WI38 (cell line): ENCODE measurements around the gene COL18A1.

ENCODE experiments used
- H3K4me3 ChIP-seq: 2 replicates; pipeline ENCODE4 v1.5.1; 2011; ENCODE audit warnings: low read depth, mild to moderate bottlenecking, control low read depth, low read length
- TF ChIP-seq, protein P1 (sequence below): IDR thresholded peaks from 2 replicates; pipeline ENCODE4 v1.5.1; 2012; ENCODE audit warnings: low read depth, mild to moderate bottlenecking, control low read depth, low read length

The COL18A1 gene

DNA sequence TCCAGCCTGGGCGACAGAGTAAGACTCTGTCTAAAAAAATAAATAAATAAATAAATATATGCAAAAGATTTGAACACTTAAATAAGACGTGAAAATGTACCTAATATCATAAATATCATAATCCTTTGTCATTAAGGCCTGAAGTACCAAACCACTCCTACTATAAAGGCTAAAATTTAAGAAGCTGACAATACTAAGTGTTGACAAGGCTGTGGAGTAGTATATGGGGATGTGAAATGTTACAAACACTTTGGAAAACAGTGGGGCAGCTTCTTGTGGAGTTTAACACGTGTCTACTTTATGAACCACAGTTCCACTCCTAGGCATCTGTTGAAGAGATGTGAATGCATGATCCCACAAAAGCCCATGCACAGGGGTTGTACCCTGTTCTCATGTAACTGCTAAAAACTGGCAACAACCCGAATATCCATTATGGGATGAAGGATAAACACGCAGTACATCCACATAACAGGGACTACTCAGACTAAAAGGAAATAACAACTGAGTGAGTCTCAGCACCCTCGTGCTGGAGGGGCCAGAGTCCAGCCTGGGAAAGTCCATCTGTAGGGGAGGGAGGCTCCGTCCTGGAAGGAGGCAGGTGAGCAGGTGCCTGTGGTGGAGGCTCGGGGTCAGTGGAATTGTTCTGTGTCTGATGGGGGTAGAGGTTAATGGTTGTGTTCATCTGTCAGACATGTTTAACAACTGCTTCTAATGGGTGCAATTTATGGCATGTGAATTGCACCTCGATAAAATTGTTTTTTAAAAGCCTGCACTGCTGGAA is 143.9 kb downstream of the COL18A1 start:
- TF ChIP-seq, protein P1, sequence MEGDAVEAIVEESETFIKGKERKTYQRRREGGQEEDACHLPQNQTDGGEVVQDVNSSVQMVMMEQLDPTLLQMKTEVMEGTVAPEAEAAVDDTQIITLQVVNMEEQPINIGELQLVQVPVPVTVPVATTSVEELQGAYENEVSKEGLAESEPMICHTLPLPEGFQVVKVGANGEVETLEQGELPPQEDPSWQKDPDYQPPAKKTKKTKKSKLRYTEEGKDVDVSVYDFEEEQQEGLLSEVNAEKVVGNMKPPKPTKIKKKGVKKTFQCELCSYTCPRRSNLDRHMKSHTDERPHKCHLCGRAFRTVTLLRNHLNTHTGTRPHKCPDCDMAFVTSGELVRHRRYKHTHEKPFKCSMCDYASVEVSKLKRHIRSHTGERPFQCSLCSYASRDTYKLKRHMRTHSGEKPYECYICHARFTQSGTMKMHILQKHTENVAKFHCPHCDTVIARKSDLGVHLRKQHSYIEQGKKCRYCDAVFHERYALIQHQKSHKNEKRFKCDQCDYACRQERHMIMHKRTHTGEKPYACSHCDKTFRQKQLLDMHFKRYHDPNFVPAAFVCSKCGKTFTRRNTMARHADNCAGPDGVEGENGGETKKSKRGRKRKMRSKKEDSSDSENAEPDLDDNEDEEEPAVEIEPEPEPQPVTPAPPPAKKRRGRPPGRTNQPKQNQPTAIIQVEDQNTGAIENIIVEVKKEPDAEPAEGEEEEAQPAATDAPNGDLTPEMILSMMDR = no peak
- H3K4me3 ChIP-seq = no peak overlapping the region

DNA sequence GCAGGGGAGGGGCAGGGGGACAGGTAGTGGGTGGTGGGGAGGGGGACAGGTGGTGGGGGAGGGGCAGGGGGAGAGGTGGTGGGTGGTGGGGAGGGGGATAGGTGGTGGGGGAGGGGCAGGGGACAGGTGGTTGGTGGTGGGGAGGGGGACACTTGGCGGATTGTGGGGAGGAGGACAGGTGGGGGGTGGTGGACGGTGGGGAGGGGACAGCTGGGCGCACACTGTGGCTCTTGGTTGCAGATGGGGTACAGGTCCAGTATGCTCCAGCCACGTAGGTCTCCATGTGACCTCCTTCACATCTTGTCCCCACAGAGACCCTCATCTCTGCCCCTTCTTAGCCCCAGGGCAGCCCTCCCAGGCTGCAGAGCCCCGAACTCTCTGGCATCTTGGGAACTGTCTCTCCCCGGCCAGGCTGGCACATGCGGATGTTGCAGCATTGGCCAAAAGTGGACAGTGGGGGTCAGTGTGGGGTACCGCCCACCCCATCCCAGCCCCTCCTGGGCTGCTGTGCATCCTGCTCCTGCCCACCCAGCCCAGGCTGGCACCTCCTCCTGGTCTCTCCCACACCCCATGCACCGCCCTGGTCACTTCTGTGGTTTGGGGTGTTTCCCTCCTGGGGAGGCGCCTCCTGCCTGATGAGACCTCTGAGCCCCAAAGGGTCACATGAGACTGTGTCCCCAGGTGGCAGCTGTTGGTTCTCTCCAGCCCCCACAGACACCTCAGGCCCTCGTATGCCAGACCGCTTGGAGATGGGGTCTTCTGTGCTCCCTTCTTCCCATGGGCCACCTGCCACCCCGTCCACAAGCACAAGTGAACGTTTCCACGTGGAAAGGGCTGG is 144.9 kb downstream of the COL18A1 start:
- no peak overlapping the region for H3K4me3 ChIP-seq
- TF ChIP-seq, protein P1 = no peak

DNA sequence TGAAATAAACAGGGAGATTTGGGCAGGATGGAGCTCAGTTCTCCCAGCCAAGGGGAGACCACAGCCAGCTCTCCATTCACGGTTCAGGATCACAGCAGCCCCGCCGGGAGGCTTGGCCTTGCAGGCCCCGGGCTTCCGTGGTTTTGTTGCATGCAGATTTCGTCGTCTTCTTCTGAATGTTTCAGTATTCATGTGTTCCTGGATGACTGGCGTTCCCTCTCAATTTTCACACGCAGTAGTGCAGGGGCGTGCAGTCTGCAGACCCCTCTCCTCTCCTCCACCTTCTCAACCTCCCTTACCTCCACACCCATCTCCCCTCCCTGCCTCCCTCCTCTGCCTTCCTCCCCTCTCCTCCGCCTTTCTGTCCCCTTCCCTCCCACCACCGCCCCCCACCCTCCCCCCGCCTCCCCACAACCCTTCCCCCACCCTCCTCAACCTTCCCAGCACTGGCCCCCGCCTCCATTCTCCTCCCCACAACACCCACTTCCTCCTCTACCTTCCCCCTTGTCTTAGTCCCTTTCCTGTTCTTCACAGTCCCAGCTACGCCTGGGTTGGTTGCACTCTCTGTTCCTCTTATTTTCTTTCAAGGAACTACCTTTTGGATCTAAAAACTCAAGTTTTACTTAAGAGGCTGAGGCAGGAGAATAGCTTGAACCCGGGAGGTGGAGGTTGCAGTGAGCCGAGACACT is 145.7 kb downstream of the COL18A1 start:
- TF ChIP-seq, protein P1 = no peak
- no peak overlapping the region for H3K4me3 ChIP-seq

DNA sequence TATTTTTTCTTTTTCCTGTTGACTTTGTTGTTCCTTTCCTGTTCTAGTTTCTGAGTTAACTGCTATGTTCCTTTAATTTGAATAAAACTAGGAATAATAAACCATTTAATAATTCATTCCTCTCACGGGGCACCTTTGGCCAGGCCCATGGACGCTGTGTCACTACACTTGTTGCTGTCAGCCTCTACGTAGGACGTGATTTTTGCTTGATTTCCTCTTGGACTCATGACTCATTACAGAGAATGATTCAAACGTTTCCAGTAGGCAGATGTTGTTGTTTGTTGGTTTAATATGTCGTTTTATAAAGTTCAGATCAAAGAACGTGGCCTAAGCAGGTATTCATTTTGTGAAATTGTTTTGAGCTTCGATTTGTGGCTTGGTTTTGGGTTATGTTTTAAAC is 146.4 kb downstream of the COL18A1 start:
- H3K4me3 ChIP-seq = no peak overlapping the region
- TF ChIP-seq, protein P1 = no peak

DNA sequence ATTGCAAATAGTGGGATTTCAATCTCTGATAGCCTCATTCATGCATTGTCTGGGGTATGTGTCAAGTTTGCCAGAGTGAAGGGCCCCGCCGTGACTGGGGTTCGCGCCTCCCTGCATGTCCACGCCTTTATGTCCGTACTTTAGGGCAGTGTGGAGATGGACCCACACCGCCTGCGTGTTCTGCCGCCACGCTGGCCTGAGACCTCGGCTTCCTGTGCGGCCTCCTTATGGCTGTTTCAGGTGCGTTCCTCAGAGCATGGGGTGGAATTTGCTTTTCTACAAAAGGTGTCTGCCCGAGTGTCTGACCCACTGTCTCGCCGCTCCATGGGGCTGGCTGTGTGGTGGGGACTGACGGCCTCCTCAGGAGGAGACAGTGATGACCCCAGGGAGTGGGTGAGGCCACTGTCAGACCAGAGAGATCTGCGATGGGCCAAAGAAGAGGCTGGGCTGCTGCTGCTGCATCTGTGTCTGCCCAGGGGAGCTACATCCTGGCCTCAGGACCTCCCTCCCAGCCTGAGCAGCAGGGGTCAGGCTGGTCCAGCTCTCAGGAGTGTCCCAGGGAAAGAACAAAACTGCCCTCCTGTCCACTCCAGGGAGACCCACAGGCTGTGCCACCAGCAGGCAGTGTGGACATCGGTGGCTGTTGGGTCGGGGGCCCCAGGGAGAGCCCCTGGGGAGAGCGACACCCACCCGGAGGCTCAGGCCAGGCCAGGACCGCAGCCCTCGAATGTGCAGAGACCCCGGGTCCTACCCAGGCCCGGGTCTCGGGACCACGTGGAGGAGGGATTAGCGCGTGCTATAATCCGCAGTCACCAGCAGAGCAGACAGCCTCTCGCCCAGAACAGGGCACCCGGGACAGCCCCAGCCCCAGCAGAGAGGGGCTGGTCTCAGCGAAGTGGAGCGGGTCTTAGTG is 147.1 kb downstream of the COL18A1 start:
- TF ChIP-seq, protein P1 = no peak
- no peak overlapping the region for H3K4me3 ChIP-seq

DNA sequence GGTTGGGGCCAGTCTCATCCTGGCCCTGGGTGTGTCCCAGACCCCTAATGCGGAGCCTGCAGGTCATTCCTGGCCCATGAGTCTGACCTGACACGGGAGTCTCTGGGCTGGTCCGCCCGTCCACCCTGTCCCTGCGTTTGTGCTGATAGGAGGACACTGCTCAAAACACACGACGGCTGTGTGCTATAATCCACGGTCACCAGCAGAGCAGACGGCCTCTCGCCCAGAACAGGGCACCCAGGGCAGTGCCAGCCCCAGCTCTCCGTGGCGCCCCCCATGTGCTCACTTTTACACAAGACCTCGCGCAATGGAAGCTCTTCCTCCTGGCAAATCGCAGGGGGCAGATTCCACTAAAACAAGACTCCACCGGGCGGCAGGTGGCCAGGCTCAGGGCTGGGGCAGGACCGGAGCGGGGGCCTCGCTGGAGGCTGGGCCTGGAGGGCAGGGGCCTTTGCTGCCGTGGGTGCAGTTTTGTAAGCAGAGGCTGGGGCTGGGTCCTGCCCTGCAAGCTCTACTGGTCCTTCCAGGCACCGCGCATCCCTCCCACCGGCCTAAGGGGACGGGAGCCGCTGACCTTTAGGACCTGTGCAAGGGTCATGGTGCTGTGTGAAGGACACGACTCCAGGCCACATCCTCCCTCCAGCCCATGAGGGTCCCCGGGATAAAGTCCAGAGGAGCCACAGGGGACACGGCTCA is 147.9 kb downstream of the COL18A1 start:
- H3K4me3 ChIP-seq = no peak overlapping the region
- TF ChIP-seq, protein P1 = no peak
